Measurements from ENCODE around the gene MAGOHB.
A peak's percentile ranks its signal among the peaks of the same experiment; 100 is the strongest.
"Not testable (repeated sequence)": the region's sequence is repeated elsewhere in the genome, so short reads cannot be mapped to it uniquely, and the experiment has no call there.

Gene MAGOHB

DNA sequence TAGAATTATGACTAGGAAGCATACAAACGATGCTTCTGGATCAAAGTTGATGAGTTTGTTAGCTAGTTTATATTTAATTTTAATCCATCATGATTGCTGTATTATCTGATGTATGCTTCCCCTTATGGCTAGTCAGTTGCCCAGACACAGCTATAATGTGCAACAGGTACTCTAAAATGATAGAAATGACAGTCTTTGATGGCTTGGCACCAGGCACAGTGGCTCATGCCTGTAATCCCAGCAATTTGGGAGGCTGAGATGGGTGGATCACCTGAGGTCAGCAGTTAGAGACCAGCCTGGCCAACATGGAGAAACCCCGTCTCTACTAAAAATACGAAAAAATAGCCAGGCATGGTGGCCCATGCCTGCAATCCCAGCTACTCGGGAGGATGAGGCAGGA, 2.2 kb downstream of the MAGOHB start:
- DNase-seq: not testable (repeated sequence)

GRCh38 chr12:10610188-10610587, 3.2 kb downstream of the MAGOHB start:
- no peak for DNase-seq

- no peak for DNase-seq
These were observed 5.4 kb downstream of the MAGOHB start for GRCh38 chr12:10607885-10608458.

DNA sequence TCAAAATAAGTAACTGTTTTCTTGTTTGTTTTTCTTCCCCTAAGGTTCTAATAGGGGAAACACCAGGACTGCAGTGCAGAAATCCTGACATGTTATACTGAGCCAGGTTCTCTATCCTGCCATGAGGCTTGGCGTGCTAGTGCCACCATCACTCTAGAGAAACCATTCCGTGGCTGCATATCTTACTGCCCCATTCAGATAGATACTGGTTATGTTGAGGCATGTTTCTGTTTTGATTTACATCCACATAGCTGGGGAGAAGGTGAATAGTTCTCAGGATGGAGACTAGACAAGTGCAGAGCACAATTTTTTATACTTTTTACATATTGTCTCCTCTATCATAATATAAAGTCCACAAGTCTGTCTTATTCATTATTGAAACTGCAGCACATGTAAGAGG, 11.5 kb downstream of the MAGOHB start:
- no peak for DNase-seq

GRCh38 chr12:10600988-10601387, 12.4 kb downstream of the MAGOHB start:
- no peak for DNase-seq

DNA sequence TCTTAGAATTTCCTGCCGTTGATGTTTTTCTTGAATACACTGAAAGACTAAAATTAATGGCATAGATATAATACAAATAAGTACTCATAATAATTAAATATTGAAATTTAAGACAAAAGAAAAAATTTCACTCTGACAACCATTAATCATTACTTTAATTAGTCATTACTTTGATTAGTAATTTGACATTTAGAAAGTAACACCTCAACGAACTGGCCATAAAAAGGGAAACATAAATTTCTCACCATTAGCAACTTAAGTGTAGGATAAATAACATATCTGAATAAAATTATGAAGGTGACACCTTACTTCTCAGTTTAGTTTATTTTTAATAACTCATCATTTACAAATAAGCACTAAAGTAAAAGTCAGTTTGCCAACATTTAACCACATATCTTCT, 17.5 kb downstream of the MAGOHB start:
- no peak for DNase-seq

DNA sequence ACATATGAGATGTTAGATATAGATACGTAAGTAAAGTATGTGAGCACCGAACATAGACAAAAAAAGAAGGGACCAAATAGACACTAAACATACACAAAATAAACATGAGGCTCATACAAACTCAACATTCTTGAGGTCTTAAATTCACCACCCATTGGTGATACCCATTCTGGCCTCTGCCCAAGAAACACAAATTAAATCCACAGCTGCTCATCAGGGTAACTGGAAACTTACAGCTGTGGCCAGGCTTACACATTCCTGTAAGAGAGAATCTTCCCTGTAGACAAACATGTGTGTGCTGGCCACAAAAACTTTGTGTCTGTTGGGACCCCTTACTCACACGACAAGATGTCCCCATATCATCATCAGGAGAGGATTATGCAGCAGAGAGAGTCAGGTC, 22.4 kb downstream of the MAGOHB start:
- no peak for DNase-seq

- no peak for DNase-seq
These were observed 29.0 kb downstream of the MAGOHB start for GRCh38 chr12:10584415-10584814.

DNA sequence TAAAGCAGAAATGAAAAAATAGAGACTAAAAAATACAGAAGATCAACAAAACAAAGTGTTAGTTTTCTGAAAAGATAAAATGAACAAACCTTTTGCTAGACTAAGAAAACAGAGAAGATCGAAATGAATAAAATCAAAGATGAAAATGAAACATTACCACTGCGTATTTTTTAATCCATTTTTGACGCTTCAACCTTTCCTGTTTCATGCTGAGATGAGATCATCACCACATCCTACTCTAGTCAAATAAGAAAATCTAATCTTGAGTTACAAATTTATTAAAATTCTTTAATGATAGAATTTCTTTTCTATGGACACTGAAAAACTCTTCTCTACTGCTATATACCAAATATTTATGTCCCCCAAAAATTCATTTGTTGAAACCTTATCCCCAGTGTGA, 30.7 kb downstream of the MAGOHB start:
- DNase-seq: no peak

DNA sequence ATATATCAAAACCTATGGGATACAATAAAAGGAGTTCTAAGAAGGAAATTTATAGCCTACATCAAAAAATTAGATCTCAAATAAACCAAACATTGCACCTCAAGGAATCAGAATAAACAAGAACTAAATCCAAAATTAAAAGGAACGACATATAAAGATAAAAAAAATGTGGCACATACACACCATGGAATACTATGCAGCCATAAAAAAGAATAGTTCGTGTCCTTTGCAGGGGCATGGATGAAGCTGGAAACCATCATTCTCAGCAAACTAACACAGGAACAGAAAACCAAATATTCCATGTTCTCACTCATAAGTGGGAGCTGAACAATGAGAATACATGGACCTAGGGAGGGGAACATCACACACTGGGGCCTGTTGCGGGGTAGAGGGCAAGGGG, 31.3 kb downstream of the MAGOHB start:
- not testable (repeated sequence) for DNase-seq

DNA sequence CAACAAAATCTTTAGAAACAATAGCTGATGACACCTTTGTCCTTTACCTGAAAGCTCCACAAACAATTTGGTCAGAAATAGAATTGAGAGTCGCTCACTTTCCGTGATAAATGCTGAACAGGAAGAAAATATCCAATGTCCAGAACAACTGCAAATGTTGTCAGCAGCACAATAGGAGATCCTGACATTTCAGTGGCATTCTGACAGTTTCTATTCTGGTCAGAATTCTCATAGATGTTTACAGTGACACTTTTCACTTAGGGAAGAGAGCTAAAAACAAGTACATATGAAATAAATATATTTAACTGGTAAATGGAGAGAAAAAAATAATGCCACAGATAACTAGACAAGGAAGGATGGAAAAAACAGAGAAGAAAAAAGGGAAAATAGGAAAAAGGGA, 39.1 kb downstream of the MAGOHB start:
- no peak for DNase-seq

DNA sequence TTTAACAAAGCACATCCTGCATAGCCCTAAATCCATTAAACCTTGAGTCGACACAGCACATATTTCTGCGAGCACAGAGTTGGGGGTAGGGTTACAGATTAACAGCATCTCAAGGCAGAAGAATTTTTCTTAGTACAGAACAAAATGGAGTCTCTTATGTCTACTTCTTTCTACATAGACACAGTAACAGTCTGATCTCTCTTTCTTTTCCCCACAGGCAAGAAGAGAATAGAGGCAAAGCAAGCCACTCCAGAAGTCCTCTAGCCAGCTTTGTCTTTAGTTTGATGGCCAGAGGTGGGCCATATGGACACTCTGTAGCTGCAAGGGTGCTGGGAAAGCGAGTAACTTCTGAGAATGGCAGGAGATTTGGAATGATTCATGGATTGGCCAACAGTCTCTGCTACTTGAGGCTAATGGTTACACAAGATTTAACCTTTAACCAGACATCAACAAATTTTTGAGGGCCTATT, 41.4 kb downstream of the MAGOHB start:
- DNase-seq: not testable (repeated sequence)

- no peak for DNase-seq
These were observed 42.3 kb downstream of the MAGOHB start for GRCh38 chr12:10571141-10571540.

DNA sequence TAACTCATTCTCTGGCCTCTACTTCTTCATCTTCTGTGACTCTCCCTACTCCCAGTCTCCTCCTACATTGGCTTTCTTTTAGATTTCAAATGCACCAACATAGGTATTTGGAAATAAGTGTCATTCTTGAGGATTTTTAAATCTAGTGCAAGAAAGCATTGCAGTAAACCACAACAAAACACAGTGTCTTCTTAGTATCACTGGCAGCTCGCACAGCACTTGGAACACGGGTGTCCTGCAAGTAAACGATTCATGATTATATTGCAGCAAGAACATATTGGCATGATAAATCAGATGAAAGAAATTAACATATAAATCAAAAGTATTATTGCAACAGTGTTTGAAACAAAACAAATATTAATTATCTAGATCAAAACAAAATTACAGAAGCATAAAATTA, 45.6 kb downstream of the MAGOHB start:
- DNase-seq: no peak

DNA sequence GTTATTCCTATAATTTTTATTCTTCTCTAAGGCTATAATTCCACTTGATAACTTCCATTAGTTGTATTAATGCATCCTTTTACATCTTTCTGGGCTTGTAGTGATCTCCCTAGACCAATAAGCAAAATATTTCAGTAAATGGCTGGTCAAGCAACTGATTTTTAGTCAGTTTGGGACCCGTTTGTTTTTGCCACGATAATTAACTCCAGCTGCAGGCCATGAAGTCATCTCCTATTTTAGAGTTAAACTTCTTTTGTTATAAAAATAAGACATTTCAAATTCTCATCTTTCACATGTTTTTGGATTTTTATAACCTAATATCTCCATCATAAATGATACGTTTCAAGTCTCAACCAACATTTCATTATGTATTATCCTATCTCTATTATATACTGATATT, 49.4 kb downstream of the MAGOHB start:
- no peak for DNase-seq

DNA sequence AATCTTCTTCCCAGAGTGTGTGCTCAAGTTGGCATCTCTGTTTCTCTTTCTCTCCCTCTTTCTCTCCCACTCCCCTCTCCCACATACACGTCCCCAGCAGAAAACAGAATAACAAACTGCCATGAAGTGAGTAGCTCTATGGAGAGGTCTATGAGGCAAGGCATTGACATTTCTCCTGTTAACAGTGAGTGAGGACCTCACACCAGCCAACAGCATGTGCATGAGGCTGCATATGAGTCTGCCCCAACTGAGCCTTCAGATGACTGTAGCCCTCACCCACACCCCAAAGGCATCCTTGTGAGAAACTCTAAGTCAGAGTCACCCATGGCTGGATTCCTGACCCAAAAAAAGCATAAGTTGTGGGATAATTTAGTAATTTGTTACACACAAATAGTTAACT, 50.4 kb downstream of the MAGOHB start:
- no peak for DNase-seq

GRCh38 chr12:10562306-10562933, 51.0 kb downstream of the MAGOHB start:
- DNase-seq: peak in 1 of 2 donors; percentile 63

DNA sequence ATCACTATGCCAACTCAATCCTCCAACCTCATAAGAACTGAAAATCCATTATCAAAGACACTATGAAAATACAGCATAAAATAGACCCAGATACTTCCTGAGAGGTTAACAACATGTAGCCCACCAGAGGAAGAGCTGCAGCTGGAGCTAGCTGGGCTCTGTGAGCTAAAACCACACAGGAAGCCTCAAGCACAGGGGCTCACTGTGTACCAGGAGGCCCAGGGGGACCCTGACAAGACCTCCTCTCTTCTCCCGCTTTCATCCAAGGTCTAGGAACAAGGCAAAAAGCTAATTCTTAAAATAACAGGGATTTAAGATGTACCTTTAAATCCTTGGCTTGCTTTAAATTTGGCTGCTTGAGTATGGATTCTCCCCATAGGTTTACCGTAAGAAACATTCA, 54.2 kb downstream of the MAGOHB start:
- DNase-seq: peak; percentile 48 to 62

DNA sequence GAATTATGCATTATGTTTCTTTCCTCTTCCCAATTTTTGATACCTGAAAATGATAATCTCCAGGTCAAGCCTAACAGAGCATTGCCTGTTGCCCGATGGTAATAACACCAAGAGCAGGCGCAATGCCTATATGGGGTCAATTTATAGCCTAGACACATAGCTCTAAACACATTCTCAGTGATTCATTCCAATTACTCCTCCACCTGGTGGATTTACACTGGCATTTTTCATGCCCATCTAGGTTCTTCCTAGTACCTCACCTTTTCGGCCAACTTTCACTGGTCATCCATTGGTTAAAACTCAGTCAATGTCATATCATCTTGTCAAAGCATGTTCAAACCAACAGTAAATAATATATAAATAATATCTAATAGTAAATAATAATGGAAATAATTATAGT, 54.6 kb downstream of the MAGOHB start:
- no peak for DNase-seq

DNA sequence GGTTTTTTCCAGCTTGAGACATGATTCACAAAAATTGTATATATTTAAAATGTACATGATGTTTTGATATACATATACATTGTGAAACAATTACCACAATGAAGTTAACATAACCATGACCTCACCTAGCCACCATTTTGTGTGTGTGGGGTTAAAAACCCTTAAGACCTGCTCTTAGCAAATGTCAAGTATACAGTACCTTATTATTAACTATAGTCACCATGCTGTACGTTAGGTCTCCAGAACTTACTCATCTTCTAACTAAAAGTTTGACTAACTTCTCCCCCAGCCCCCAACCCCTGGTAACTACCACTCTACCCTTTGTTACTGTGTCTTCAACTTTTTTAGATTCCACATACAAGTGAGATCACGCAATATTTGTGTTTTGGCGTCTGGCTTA, 55.1 kb downstream of the MAGOHB start:
- DNase-seq: no peak

GRCh38 chr12:10557766-10558165, 55.6 kb downstream of the MAGOHB start:
- DNase-seq: no peak

- DNase-seq: no peak
These were observed 56.1 kb downstream of the MAGOHB start for GRCh38 chr12:10557329-10557728.

DNA sequence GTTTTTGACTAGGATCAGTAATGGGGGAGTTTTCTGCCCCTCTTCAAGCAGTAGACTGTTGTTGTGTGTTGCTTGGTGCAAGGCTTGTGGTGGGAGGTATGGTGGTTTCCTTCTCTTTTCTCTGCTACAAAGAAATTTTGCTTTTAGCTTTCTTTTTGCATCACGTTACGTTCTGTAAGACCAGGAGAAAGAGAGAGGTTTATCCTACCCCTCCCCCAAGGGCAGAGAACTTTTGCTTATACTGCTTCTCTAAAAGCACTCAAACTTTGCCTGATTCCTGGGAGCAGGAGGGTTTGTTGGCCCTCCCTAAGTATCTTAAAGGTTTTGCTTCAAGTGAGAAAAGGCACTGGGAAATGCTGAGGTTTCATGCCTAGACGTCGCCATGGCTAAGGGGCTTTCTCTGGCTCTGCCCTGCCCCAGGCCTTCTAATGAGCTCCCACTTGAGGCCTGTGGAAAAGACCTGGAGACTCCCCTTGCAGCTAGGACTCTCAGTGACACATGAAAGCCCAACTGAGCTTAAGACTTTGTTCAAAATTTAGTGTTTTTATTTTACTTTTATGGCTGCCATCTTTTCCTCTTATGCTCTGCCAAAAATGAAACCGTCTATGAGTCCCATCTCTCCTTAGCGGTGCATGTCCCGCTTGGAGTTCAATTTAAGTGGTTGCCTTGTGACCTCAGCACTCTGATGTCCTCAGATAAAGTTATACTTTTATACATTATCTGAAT, 58.5 kb downstream of the MAGOHB start:
- DNase-seq: peak; percentile 49 to 54

- DNase-seq: peak; percentile 44 to 54
These were observed 59.1 kb downstream of the MAGOHB start for GRCh38 chr12:10554228-10554755.
